Measurements from ENCODE around the gene TOP1. TPM values are rescaled to one million over a fixed set of nuclear protein-coding genes. Genes with fewer than 3 reads are reported as not detected.
A peak's percentile ranks its signal among the peaks of the same experiment; 100 is the strongest.

Gene TOP1
- total RNA-seq, 1 donor from 2014 or later, result 20.6 TPM

DNA sequence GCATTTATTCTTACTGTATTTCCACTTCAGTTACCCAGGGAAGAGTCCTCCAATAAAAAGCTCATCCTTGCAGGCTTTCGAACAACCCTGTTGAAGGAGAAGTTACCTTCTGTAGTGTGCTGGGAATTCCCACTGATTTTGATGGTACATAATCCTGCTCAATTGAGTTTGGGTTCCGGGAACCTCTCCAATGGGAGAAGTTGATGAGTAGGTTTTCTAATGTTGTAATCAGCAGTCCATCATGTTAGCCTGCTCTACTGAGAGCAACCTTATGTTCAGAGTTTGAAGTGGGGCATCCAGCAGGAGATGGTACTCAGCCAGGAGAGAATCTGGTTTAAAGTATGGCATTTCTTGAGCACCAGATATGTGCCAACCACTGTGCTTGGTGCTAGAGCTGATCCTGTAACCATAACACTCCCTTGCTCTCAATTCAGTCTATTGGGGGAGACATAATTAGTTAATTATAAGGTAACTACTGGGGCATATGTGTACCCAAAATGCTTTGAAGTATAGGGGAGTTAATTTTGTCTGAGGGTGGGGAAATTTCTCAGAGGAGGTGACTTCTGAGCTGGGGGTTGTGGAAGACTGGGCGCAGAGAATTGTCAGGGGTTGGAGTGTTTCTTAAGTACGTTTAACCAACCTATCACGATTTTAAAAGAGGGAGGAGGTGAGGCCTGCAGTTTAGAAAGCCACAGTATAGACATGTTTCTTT is 2.1 kb downstream of the TOP1 start:
- ATAC-seq (ENCODE audit: poor library complexity), result no peak
- intact Hi-C loops (cut with DNase I), result no loop called here
- no peak for DNase-seq

DNA sequence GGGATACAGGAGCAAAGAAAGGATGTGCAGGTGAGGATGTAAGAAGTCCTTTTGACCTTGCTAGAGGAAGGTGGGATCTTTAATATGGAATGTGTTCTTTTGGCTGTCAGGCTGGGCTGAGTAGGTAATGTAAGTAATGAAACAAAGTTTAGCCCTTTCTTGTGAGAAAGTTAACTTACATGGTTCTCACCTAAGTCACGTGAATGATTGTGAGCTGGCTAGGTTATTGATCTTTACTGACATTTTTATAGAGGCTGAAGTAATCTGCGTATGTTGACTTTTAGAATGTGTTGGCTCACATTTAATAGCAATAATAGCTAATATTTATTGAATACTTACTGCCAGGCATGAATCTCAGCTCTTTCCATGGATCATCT is 2.6 kb downstream of the TOP1 start:
- ATAC-seq (ENCODE audit: poor library complexity), result no peak
- no peak for DNase-seq
- intact Hi-C loops (cut with DNase I), result no loop called here

- ATAC-seq (ENCODE audit: poor library complexity), result no peak
- intact Hi-C loops (cut with DNase I), result no loop called here
- DNase-seq, result no peak
Measured at GRCh38 chr20:41032271-41032670, 3.6 kb downstream of the TOP1 start.

- ATAC-seq (ENCODE audit: poor library complexity), result peak; percentile 9
- intact Hi-C loops (cut with DNase I), result no loop called here
Measured at GRCh38 chr20:41034239-41034638, 5.6 kb downstream of the TOP1 start.

DNA sequence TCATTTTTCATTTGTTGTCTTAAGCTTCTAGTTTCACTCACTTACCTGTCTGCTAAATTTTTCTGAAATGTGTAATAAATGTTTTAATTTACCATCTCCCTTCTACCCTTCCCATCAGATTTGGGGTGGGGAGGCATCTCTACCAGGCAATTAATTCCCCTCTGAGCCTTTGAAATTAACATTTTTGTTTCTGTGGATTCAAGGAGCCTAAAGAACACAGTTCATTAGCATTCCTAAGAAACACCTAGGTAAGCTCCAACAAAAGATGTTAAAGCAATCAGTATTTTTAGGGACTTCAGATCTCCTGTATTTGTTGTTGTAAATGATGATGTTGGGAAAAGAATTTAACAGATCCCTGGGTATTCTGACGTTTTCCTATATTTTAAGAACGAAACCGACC is 6.6 kb downstream of the TOP1 start:
- intact Hi-C loops (cut with DNase I), result no loop called here
- ATAC-seq (ENCODE audit: poor library complexity) (no peak), DNase-seq (no peak)

More at GRCh38 chr20:41034239-41034638, 5.6 kb downstream of the TOP1 start:
- no peak for DNase-seq

- intact Hi-C loops (cut with DNase I), result no loop called here
- no peak for DNase-seq
- ATAC-seq (ENCODE audit: poor library complexity), result no peak
Measured at GRCh38 chr20:41037179-41037578, 8.6 kb downstream of the TOP1 start.

- intact Hi-C loops (cut with DNase I), result no loop called here
- DNase-seq (no peak), ATAC-seq (ENCODE audit: poor library complexity) (no peak)
Measured at GRCh38 chr20:41038149-41038877, 9.7 kb downstream of the TOP1 start.

GRCh38 chr20:41038878-41039404 is 10.3 kb downstream of the TOP1 start:
- DNase-seq (no peak), ATAC-seq (ENCODE audit: poor library complexity) (no peak)
- intact Hi-C loops (cut with DNase I), result no loop called here

GRCh38 chr20:41040855-41041254 is 12.2 kb downstream of the TOP1 start:
- intact Hi-C loops (cut with DNase I), result no loop called here
- ATAC-seq (ENCODE audit: poor library complexity), result no peak
- DNase-seq, result no peak

DNA sequence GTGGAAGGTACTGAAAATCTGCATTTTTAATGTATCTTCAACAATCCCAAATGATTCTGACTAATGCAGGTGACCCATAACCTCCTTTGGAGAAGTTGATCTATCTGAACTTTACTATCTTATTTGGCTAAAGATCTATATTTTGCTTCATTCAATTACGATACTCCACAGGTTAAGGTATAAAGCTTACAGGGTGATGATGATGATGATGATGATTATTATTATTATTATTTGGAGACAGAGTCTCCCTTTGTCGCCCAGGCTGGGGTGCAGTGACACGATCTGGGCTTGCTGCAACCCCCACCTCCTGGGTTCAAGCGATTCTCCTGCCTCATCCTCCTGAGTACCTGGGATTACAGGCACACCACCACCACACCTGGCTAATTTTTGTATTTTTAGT is 13.1 kb downstream of the TOP1 start:
- ATAC-seq (ENCODE audit: poor library complexity) (no peak), DNase-seq (no peak)
- intact Hi-C loops (cut with DNase I), result no loop called here

DNA sequence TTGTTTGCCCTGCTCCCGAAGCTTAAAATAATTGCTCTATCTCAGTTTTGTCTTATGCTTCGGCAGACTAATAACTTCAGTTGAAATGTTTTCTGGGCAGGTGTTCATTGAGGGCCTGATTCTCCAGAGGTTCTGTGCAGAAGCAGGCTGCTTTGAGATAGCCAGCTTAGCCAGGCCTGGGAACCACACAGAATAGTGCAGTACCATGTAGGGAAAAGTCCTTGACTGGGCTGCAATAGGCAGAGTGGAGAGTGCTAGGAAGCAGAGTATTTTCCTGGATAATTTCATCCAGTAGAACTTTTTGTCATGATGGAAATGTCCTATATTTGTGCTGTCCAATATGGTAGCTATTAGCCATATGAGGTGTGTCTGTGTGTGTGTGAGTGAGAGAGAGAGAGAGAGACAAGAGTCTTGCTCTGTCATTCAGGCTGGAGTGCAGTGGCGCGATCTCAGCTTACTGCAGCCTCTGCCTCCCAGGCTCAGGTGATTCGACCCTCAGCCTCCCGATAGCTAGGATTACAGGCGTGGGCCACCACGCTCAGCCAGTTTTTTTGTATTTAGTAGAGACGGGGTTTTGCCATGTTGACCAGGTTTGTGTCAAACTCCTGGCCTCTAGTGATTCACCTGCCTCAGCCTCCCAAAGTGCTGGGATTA is 15.9 kb downstream of the TOP1 start:
- peak; percentile 60 for ATAC-seq (ENCODE audit: poor library complexity)
- no peak for DNase-seq
- intact Hi-C loops (cut with DNase I), result no loop called here

- no peak for ATAC-seq (ENCODE audit: poor library complexity)
- no peak for DNase-seq
- intact Hi-C loops (cut with DNase I), result no loop called here
Measured at GRCh38 chr20:41045671-41046070, 17.0 kb downstream of the TOP1 start.

GRCh38 chr20:41046716-41047115 is 18.1 kb downstream of the TOP1 start:
- ATAC-seq (ENCODE audit: poor library complexity), result no peak

GRCh38 chr20:41047279-41047974 is 18.8 kb downstream of the TOP1 start:
- ATAC-seq (ENCODE audit: poor library complexity), result no peak
- DNase-seq, result no peak
- intact Hi-C loops (cut with DNase I), result no loop called here

More at GRCh38 chr20:41046716-41047115, 18.1 kb downstream of the TOP1 start:
- no peak for DNase-seq
- intact Hi-C loops (cut with DNase I), result no loop called here

DNA sequence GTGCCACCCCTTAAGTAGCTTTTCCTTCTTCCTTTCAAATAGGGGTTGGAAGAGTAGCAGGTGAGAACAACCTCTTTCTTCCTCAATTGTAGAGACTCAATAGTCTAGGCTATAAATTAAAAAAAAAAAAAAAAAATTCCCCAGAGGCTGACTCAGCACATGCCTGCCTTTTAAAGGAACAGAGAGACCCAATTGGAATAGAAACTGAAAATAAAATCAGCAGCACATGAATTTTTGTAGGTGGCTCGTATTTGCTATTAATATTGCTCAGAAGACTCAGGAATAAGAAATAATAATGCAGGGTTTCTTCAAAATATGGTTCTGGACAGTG is 19.3 kb downstream of the TOP1 start:
- ATAC-seq (ENCODE audit: poor library complexity) (peak; percentile 48), DNase-seq (no peak)
- intact Hi-C loops (cut with DNase I), result no loop called here

DNA sequence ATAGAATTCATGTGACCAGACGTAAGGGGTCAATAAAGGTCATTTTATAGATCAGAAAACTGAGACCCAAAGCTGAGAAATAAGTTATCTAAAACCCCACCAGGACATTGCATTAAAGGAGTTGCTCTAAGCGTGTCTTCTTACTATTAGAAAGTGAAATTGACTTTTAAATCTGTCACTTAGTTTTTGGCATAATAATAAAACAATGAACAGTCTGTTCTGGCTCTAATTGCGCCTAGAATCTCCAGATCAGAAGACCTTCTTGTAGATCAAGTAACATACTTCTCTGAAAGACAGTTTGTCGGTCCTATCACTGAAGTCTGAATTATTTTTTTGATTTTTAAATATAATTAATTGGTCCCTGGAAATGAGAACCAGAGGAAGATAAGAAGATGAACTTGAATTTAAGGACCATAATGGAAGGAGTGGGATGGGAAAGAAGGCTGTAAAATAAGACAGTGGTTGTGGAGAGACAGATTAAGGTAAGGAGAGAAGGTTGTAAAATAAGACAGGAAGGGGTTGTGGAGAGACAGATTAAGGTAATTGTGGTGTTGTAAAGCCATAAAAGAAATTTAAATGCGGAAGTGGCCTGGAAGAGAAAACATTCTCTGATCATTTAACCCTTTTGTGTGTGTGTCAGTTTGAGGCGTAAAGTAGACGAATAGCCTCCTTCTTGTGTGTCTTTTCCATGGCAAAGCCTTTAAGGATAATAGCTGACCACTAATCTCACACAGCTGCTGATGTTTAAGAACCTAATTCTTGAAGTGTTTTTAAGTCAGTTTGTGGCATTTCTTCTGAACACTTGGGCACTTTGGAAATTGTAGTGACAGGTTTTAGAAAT is 20.1 kb downstream of the TOP1 start:
- DNase-seq, result no peak
- intact Hi-C loops (cut with DNase I), result no loop called here
- ATAC-seq (ENCODE audit: poor library complexity), result no peak

DNA sequence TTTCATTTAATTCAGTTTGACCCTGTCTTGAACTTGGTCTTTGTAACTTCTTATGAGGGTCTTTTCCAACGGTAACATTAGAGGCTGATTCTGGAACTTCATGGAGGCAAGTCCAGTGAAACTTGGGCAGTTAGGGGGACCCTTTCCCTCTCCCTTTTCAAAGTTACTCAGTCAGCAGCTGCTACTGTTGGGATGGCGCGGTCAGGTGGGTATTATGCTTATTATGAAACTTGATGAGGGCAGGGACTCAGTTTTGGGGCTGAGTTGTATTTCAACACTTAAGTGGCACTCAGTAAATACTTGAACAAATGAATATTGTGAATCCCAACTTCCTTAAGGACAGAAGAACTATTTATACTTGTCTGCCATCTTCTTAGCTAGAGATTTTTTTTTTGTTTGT is 20.8 kb downstream of the TOP1 start:
- intact Hi-C loops (cut with DNase I), result no loop called here
- ATAC-seq (ENCODE audit: poor library complexity), result no peak
- no peak for DNase-seq

DNA sequence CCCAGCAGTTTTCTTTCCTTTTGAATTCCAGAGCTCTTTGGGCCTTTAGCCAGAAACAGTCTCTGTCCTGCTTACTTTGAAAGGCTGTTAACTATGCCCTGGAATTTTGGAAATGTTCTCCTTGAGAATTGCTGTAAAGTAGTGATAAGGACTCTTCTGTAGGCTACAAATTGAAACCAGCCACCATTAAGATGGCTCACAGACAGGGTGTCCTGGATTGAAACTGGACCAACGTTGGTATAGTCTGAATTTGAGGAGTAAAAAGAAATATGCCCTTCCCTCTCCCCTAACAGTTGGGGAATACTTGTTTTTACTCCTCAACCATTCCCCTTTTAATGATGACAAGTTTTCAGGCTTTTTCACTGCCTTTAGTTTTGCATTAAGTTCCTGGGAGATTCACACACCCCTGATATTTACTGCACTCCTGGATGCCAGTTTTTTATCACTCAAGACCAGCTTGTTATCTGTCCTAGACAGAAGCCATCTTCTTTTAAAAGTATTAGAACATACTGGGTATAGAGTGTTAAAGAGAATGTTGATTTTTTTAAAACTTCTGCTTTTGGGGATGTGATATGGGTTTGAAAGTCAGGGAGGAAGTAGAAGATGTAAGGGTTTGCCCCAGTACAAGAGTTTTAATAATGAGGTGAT is 21.9 kb downstream of the TOP1 start:
- ATAC-seq (ENCODE audit: poor library complexity), result peak; percentile 17
- DNase-seq, result no peak
- intact Hi-C loops (cut with DNase I), result no loop called here

All from Right ventricle myocardium superior (tissue), 1 donor.